AG04450 (cell line): ENCODE data around the gene SMURF2. TPM values are rescaled to one million over a fixed set of nuclear protein-coding genes. Genes with fewer than 3 reads are reported as not detected.

ENCODE experiments used
- CTCF ChIA-PET: fragments of 300-600, 350-600 bp; formaldehyde crosslinking; extraction: SDS; loops from one replicate; lab custom pipeline; 2022; ENCODE audit warnings: antibody characterized with exemption, inconsistent platforms; lab: Charles Lee
- POLR2A ChIA-PET: fragments of 350-600 bp; formaldehyde crosslinking; extraction: SDS; loops from one replicate; lab custom pipeline; 2021; ENCODE audit warnings: antibody characterized with exemption, inconsistent platforms; lab: Yijun Ruan, JAX
- DNase-seq: peaks from one replicate; pipeline ENCODE4 v3.0.0-alpha.2; 2011; ENCODE audit warnings: low read depth, low spot score
- H3K27ac ChIP-seq: one replicate; pipeline ENCODE4 v1.5.1; 2012; ENCODE audit warnings: low read depth, low read length, control low read depth
- H3K27me3 ChIP-seq: one replicate; pipeline ENCODE4 v1.6.0; 2012; ENCODE audit warnings: low read length; ENCODE audit not compliant: control insufficient read depth, insufficient read depth
- H3K4me3 ChIP-seq: 2 replicates; pipeline ENCODE4 v1.5.1; 2011; ENCODE audit warnings: mild to moderate bottlenecking, low read depth, low read length, control low read depth
- H3K9me3 ChIP-seq: 2 replicates; pipeline ENCODE4 v1.5.1; 2012; ENCODE audit warnings: low read length; ENCODE audit not compliant: control insufficient read depth, insufficient read depth
- polyA plus RNA-seq: library from polyadenylated mRNA; depleted of rRNA; stranded (reverse); fragments of >200 nt; gene quantifications from 2 replicates; pipeline ENCODE4 v1.2.3, GENCODE V29; 2011
- TF ChIP-seq, protein P1 (sequence below): IDR thresholded peaks from 2 replicates; pipeline ENCODE4 v1.5.1; 2011; ENCODE audit warnings: low read depth, low read length, control low read depth, inconsistent platforms

The SMURF2 gene
- polyA plus RNA-seq, 1 experiment = 147 TPM

DNA sequence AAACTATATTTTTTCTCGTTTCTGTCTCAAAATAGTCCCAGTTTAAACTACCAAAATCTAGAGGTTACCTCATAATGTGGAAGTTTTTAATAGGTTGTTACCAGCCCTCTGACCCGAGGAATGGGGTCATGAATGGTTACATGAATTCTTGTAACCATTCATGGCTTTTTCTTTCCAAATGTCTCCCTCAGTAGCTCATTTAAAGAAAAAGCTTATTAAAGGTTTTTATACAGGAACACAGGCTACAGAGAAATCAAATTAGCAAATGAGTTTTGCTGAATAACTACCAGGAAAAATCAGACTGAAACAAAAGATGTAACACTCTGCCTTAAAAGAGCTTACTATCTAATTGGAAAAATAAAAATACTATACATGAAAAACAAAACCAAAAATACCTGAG lies 63.4 kb downstream of the SMURF2 start:
- TF ChIP-seq, protein P1, sequence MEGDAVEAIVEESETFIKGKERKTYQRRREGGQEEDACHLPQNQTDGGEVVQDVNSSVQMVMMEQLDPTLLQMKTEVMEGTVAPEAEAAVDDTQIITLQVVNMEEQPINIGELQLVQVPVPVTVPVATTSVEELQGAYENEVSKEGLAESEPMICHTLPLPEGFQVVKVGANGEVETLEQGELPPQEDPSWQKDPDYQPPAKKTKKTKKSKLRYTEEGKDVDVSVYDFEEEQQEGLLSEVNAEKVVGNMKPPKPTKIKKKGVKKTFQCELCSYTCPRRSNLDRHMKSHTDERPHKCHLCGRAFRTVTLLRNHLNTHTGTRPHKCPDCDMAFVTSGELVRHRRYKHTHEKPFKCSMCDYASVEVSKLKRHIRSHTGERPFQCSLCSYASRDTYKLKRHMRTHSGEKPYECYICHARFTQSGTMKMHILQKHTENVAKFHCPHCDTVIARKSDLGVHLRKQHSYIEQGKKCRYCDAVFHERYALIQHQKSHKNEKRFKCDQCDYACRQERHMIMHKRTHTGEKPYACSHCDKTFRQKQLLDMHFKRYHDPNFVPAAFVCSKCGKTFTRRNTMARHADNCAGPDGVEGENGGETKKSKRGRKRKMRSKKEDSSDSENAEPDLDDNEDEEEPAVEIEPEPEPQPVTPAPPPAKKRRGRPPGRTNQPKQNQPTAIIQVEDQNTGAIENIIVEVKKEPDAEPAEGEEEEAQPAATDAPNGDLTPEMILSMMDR = no peak
- POLR2A ChIA-PET = interaction anchor here (0.9 kb wide), 1 partner anchor 92 kb away, joined by 3 read pairs; the partner anchor contains the start of genes CEP95 and DDX5
- no peaks in the 10 kb centered on the region for H3K27me3 ChIP-seq
- CTCF ChIA-PET = no interaction called here
- no peak overlapping the region for H3K4me3 ChIP-seq
- no peak for DNase-seq
- H3K9me3 ChIP-seq = no peaks in the 10 kb centered on the region
- no peak overlapping the region for H3K27ac ChIP-seq

DNA sequence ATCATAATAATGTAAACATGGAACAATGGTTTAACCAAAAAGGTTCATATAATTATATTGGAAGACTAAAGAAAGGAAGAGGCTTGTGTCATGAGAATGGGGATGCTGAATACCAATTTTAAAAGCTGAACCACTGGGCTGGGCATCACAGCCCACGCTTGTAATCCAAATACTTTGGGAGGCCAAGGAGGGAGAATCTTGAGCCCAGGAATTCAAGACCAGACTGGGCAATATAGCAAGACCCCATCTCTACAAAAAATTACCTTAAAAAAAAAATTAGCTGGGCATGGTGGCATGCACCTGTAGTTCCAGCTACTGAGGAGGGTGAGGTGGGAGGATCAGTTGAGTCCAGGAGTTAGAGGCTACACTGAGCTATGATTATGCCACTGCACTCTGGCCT lies 65.1 kb downstream of the SMURF2 start:
- ChIA-PET CTCF (no interaction called here), POLR2A (no interaction called here)
- Histone ChIP-seq H3K9me3 (no peaks in the 10 kb centered on the region), H3K27me3 (no peaks in the 10 kb centered on the region), H3K4me3 (no peak overlapping the region), H3K27ac (no peak overlapping the region)
- TF ChIP-seq, protein P1 = no peak
- no peak for DNase-seq

DNA sequence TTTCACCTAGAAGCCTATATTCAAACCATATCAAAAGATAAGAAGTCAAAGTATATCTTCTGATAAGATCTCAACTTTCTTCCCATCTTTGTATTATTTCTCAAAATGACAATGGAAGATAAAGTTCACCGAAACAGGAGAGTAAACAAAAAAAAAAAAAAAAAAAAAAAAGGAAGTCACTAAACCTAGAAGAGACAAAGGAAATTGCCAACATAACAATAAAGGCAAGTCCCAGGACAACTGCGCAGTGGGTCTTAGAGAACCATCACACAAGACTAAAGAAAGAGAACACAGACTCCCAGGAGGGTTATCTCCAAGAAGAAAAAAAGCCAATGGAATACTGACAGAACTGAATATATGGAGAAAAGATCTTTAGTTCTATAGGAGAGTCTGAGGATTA lies 65.7 kb downstream of the SMURF2 start:
- H3K9me3 ChIP-seq = no peaks in the 10 kb centered on the region
- no peak overlapping the region for H3K27ac ChIP-seq
- ChIA-PET POLR2A (no interaction called here), CTCF (interaction anchor here (1.2 kb wide), 1 partner anchor 53 kb away, joined by 5 read pairs; no protein-coding TSS in a partner anchor)
- TF ChIP-seq, protein P1 = no peak
- no peak overlapping the region for H3K4me3 ChIP-seq
- no peaks in the 10 kb centered on the region for H3K27me3 ChIP-seq
- no peak for DNase-seq

DNA sequence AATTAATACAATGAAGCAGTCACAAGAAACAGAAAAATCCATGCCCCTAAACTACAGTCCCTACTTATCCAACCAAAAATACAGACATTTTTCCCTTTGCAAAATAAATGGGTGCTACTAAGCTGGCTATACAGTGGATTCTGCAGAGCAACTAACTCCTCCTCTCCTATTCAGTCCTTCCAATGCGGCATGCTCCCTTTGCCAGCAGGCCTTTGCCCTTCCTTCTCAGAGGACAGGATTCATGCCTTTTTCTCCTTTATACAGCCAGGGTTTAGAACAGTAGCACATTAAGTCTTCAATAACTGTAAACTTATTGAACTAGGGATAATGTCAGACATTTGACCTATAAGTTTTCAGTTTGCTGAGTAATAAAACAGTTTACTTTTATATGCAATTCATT lies 70.2 kb downstream of the SMURF2 start:
- H3K9me3 ChIP-seq = no peaks in the 10 kb centered on the region
- no peak overlapping the region for H3K27ac ChIP-seq
- H3K4me3 ChIP-seq = no peak overlapping the region
- TF ChIP-seq, protein P1 = no peak
- no peaks in the 10 kb centered on the region for H3K27me3 ChIP-seq
- ChIA-PET POLR2A (no interaction called here), CTCF (no interaction called here)
- DNase-seq = no peak

DNA sequence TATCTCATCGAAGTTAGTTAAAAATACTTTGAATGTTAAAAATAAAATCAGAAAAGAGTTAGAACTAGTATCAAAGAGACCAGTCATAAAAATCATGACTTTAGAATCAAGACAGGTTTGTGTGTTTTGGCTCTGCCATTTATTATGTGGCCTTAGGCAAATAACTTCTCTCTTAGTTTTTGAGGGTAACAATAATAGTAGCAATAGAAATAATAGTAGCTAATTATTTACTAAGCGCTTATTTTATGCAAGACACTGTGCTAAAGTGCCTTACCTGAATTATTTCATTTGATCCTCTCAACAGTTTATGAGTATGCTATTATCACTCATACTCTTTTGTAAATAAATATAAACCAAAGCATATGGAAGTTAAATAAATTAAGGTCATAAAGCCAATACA lies 77.0 kb downstream of the SMURF2 start:
- Histone ChIP-seq H3K4me3 (no peak overlapping the region), H3K9me3 (no peaks in the 10 kb centered on the region), H3K27ac (no peak overlapping the region), H3K27me3 (no peaks in the 10 kb centered on the region)
- ChIA-PET POLR2A (no interaction called here), CTCF (no interaction called here)
- no peak for DNase-seq
- TF ChIP-seq, protein P1 = no peak
